NT2/D1 (cell line): ENCODE measurements around the gene SOCS6.

Source experiments
- YY1 ChIP-seq: IDR thresholded peaks from 2 replicates; pipeline ENCODE4 v1.6.1; 2011; ENCODE audit not compliant: insufficient read length, insufficient read depth
- ZNF274 ChIP-seq: IDR thresholded peaks from 2 replicates; pipeline ENCODE4 v1.6.1; 2011; ENCODE audit warnings: mild to moderate bottlenecking, low read depth, low read length

DNA sequence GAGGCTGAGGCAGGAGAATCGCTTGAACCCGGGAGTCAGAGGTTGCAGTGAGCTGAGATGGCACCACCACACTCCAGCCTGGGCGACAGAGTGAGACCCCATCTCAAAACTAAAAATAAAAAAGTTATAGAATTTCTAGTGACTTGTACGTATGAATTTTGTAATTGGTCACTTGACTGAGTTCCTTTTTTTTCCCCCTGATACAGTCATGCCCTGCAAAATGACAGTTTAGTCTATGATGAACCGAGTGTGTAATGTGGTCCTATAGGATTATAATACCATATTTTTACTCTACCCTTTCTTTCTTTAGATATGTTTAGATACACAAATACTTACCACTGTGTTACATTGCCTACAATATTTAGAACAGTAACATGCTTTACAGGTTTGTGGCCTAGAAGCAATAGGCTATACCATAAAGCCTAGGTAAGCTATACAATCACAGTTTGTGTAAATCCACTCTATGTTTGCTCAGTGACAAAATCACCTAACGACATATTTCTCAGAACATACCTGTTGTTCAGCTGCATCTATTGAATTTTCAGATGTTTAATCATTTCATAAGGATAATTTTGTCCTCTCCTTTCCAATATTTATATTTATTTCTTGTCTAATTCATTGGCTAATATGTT, 25.4 kb downstream of the SOCS6 start:
- TF ChIP-seq ZNF274 (no peak), YY1 (no peak)
